Fibroblast of pulmonary artery (primary cell): ENCODE data around the gene RAB11FIP3.

Source experiments
- DNase-seq: peaks from one replicate; pipeline ENCODE4 v3.0.0-alpha.2; 2010; ENCODE audit warnings: low read depth
- H3K4me3 ChIP-seq: replicated peaks from 2 replicates; pipeline ENCODE4 v1.5.1; 2011; ENCODE audit warnings: low read depth, mild to moderate bottlenecking, control low read depth, low read length, moderate library complexity
- CTCF ChIP-seq: IDR thresholded peaks from 2 replicates; pipeline ENCODE4 v1.5.1; 2011; ENCODE audit warnings: mild to moderate bottlenecking, control low read depth, low read length, inconsistent platforms; ENCODE audit errors: missing control alignments

The RAB11FIP3 gene

GRCh38 chr16:561957-562938 lies 136.8 kb downstream of the RAB11FIP3 start:
- no peak overlapping the region for H3K4me3 ChIP-seq
- no peak for TF ChIP-seq CTCF

GRCh38 chr16:563072-563644 lies 137.7 kb downstream of the RAB11FIP3 start:
- H3K4me3 ChIP-seq = no peak overlapping the region
- TF ChIP-seq CTCF = no peak
- DNase-seq = no peak

More at GRCh38 chr16:561957-562938, 136.8 kb downstream of the RAB11FIP3 start:
- no peak for DNase-seq

- no peak overlapping the region for H3K4me3 ChIP-seq
- TF ChIP-seq CTCF = no peak
- no peak for DNase-seq
Observed at GRCh38 chr16:564690-565418, 139.4 kb downstream of the RAB11FIP3 start.

GRCh38 chr16:565419-566330 lies 140.2 kb downstream of the RAB11FIP3 start:
- DNase-seq = no peak
- no peak overlapping the region for H3K4me3 ChIP-seq
- no peak for TF ChIP-seq CTCF

- DNase-seq = peak; percentile 79
- peak within 1 kb of the TSS; percentile 30 for H3K4me3 ChIP-seq
- no peak for TF ChIP-seq CTCF
Observed at GRCh38 chr16:566475-567372, 141.3 kb downstream of the RAB11FIP3 start, which contains the start of gene NHLRC4. Gene NHLRC4, plus strand, starts transcription at chr16:567005. Its CDS starts 1,043 bp downstream, at chr16:568048.
